ENCODE data around the gene NT5C1B. TPM values are rescaled to one million over a fixed set of nuclear protein-coding genes. Genes with fewer than 3 reads are reported as not detected.

The NT5C1B gene
- total and polyA plus RNA-seq, 4 donors = 0.02 to 0.63 TPM; not detected in 2

GRCh38 chr2:18526429-18526828 is 62.9 kb downstream of the NT5C1B start:
- no peaks in the 10 kb centered on the region for H3K27me3 ChIP-seq (ENCODE audit: control insufficient read depth in 4 of 4, insufficient read depth in 4 of 4, low read length in 3 of 4)
- H3K27ac ChIP-seq (ENCODE audit: low read depth in 1 of 2, low read length in 2 of 2) = no peak overlapping the region
- no peak overlapping the region for H3K9ac ChIP-seq (ENCODE audit: low read depth in 1 of 2, low read length in 2 of 2)
- TF ChIP-seq, protein P1, sequence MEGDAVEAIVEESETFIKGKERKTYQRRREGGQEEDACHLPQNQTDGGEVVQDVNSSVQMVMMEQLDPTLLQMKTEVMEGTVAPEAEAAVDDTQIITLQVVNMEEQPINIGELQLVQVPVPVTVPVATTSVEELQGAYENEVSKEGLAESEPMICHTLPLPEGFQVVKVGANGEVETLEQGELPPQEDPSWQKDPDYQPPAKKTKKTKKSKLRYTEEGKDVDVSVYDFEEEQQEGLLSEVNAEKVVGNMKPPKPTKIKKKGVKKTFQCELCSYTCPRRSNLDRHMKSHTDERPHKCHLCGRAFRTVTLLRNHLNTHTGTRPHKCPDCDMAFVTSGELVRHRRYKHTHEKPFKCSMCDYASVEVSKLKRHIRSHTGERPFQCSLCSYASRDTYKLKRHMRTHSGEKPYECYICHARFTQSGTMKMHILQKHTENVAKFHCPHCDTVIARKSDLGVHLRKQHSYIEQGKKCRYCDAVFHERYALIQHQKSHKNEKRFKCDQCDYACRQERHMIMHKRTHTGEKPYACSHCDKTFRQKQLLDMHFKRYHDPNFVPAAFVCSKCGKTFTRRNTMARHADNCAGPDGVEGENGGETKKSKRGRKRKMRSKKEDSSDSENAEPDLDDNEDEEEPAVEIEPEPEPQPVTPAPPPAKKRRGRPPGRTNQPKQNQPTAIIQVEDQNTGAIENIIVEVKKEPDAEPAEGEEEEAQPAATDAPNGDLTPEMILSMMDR (IDR thresholded peaks at IDR 0.05; ENCODE audit: low read depth, low read length, missing input control) = no peak
- TF ChIP-seq NR2F2 (IDR thresholded peaks at IDR 0.05) (no peak), TAF1 (conservative IDR thresholded peaks at IDR 0.05) (no peak), ZBTB33 (IDR thresholded peaks at IDR 0.05) (no peak), FOXA2 (IDR thresholded peaks at IDR 0.05) (no peak), RAD21 (IDR thresholded peaks at IDR 0.05) (no peak), FOXA1 (IDR thresholded peaks at IDR 0.05) (no peak), JUND (IDR thresholded peaks at IDR 0.05) (no peak), RXRA (IDR thresholded peaks at IDR 0.05) (no peak), HNF4G (IDR thresholded peaks at IDR 0.05) (no peak), HNF4A (conservative IDR thresholded peaks at IDR 0.05) (no peak), MAX (IDR thresholded peaks at IDR 0.05) (no peak)
- TF ChIP-seq, protein P2, sequence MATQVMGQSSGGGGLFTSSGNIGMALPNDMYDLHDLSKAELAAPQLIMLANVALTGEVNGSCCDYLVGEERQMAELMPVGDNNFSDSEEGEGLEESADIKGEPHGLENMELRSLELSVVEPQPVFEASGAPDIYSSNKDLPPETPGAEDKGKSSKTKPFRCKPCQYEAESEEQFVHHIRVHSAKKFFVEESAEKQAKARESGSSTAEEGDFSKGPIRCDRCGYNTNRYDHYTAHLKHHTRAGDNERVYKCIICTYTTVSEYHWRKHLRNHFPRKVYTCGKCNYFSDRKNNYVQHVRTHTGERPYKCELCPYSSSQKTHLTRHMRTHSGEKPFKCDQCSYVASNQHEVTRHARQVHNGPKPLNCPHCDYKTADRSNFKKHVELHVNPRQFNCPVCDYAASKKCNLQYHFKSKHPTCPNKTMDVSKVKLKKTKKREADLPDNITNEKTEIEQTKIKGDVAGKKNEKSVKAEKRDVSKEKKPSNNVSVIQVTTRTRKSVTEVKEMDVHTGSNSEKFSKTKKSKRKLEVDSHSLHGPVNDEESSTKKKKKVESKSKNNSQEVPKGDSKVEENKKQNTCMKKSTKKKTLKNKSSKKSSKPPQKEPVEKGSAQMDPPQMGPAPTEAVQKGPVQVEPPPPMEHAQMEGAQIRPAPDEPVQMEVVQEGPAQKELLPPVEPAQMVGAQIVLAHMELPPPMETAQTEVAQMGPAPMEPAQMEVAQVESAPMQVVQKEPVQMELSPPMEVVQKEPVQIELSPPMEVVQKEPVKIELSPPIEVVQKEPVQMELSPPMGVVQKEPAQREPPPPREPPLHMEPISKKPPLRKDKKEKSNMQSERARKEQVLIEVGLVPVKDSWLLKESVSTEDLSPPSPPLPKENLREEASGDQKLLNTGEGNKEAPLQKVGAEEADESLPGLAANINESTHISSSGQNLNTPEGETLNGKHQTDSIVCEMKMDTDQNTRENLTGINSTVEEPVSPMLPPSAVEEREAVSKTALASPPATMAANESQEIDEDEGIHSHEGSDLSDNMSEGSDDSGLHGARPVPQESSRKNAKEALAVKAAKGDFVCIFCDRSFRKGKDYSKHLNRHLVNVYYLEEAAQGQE (IDR thresholded peaks at IDR 0.05) = no peak
- TF ChIP-seq, protein P3, sequence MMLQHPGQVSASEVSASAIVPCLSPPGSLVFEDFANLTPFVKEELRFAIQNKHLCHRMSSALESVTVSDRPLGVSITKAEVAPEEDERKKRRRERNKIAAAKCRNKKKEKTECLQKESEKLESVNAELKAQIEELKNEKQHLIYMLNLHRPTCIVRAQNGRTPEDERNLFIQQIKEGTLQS (IDR thresholded peaks at IDR 0.05) = no peak
- no peaks in the 10 kb centered on the region for H3K36me3 ChIP-seq (ENCODE audit: control insufficient read depth in 4 of 4, insufficient read depth in 3 of 4, low read depth in 1 of 4, low read length in 3 of 4)
- DNase-seq (ENCODE audit: low spot score) = no peak
- WGBS = 94% methylated on average over 7 of the region's 7 CpGs
- H3K4me1 ChIP-seq (ENCODE audit: control insufficient read depth in 4 of 4, insufficient read depth in 4 of 4, low read length in 3 of 4) = no peaks in the 10 kb centered on the region
- no peaks in the 10 kb centered on the region for H3K9me3 ChIP-seq (ENCODE audit: control insufficient read depth in 4 of 4, low read length in 3 of 4)
- H3K4me3 ChIP-seq (ENCODE audit: low read depth in 1 of 3, low read length in 3 of 3) = no peak overlapping the region

DNA sequence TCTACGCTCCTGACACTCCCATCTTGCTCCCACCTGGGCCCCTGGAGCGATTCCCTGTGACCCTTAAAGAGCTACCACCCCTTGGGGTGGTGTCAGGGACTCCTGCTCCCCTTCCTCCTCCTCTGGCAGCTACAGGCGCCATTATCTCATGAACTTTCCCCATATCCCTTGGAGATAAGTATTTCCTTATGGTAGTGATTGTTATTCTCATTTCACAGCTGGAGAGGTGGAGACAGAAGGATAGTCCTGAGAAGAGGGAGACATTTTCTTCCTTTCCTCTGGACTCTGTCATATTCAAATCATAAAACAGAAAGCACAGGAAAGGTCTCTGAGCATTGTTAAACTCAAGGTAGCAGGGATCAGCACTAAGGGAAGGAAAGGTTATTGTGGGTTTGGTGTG is 63.5 kb downstream of the NT5C1B start:
- Histone ChIP-seq H3K36me3 (ENCODE audit: control insufficient read depth in 4 of 4, insufficient read depth in 3 of 4, low read depth in 1 of 4, low read length in 3 of 4) (no peaks in the 10 kb centered on the region), H3K27ac (ENCODE audit: low read depth in 1 of 2, low read length in 2 of 2) (no peak overlapping the region), H3K9me3 (ENCODE audit: control insufficient read depth in 4 of 4, low read length in 3 of 4) (no peaks in the 10 kb centered on the region), H3K9ac (ENCODE audit: low read depth in 1 of 2, low read length in 2 of 2) (no peak overlapping the region), H3K4me1 (ENCODE audit: control insufficient read depth in 4 of 4, insufficient read depth in 4 of 4, low read length in 3 of 4) (no peaks in the 10 kb centered on the region), H3K27me3 (ENCODE audit: control insufficient read depth in 4 of 4, insufficient read depth in 4 of 4, low read length in 3 of 4) (no peaks in the 10 kb centered on the region), H3K4me3 (ENCODE audit: low read depth in 1 of 3, low read length in 3 of 3) (no peak overlapping the region)
- DNase-seq (ENCODE audit: low spot score) = no peak
- 87% methylated on average over 3 of the region's 3 CpGs for WGBS
- TF ChIP-seq FOXA2 (IDR thresholded peaks at IDR 0.05) (no peak), FOXA1 (IDR thresholded peaks at IDR 0.05) (no peak), MAX (IDR thresholded peaks at IDR 0.05) (no peak), JUND (IDR thresholded peaks at IDR 0.05) (no peak), YY1 (IDR thresholded peaks at IDR 0.05) (no peak), RXRA (IDR thresholded peaks at IDR 0.05) (no peak), RAD21 (IDR thresholded peaks at IDR 0.05) (no peak), EGR1 (IDR thresholded peaks at IDR 0.05; ENCODE audit: low read depth in 2 of 2) (no peak)
- TF ChIP-seq, protein P2 (IDR thresholded peaks at IDR 0.05) = no peak
- TF ChIP-seq, protein P1 (IDR thresholded peaks at IDR 0.05; ENCODE audit: low read depth, low read length, missing input control) = no peak
